ENCODE results near the gene TFDP1.

TFDP1 gene

GRCh38 chr13:113601166-113602070, 16.9 kb downstream of the TFDP1 start:
- no peak for FAIRE-seq

- FAIRE-seq = no peak
These were observed 17.9 kb downstream of the TFDP1 start for GRCh38 chr13:113602291-113602988.

GRCh38 chr13:113603116-113603710, 18.7 kb downstream of the TFDP1 start:
- FAIRE-seq = no peak

GRCh38 chr13:113604186-113604585, 19.6 kb downstream of the TFDP1 start:
- no peak for FAIRE-seq

GRCh38 chr13:113605461-113605860, 20.9 kb downstream of the TFDP1 start:
- FAIRE-seq = no peak

- FAIRE-seq = no peak
These were observed 21.4 kb downstream of the TFDP1 start for GRCh38 chr13:113605866-113606438.

- no peak for FAIRE-seq
These were observed 22.7 kb downstream of the TFDP1 start for GRCh38 chr13:113607056-113607888.

GRCh38 chr13:113607889-113608635, 23.5 kb downstream of the TFDP1 start:
- FAIRE-seq = no peak

GRCh38 chr13:113608967-113609533, 24.5 kb downstream of the TFDP1 start:
- no peak for FAIRE-seq

GRCh38 chr13:113609616-113610015, 25.1 kb downstream of the TFDP1 start:
- FAIRE-seq = no peak

- no peak for FAIRE-seq
These were observed 25.7 kb downstream of the TFDP1 start for GRCh38 chr13:113610266-113610665.

- FAIRE-seq = no peak
These were observed 27.4 kb downstream of the TFDP1 start for GRCh38 chr13:113611996-113612395.

GRCh38 chr13:113612607-113613006, 28.1 kb downstream of the TFDP1 start:
- FAIRE-seq = no peak

GRCh38 chr13:113613789-113614379, 29.3 kb downstream of the TFDP1 start:
- no peak for FAIRE-seq

- no peak for FAIRE-seq
These were observed 31.8 kb downstream of the TFDP1 start for GRCh38 chr13:113616281-113616906.

- FAIRE-seq = no peak
These were observed 32.6 kb downstream of the TFDP1 start for GRCh38 chr13:113616991-113617749.

GRCh38 chr13:113617961-113618360, 33.4 kb downstream of the TFDP1 start:
- no peak for FAIRE-seq

GRCh38 chr13:113618455-113618854, 33.9 kb downstream of the TFDP1 start:
- no peak for FAIRE-seq

- no peak for FAIRE-seq
These were observed 35.7 kb downstream of the TFDP1 start for GRCh38 chr13:113620036-113620796.
